MM.1S (cell line): Measurements from ENCODE around the gene VPS4A.

Source experiments
- DNase-seq: peaks from one replicate; pipeline ENCODE4 v3.0.0-alpha.2; 2015
- H2AFZ ChIP-seq: fragments of 300-600 bp; sonication (generic); 2 replicates; pipeline ENCODE4 v1.6.0; 2016; ENCODE audit warnings: antibody characterized with exemption, low read length
- H3F3A ChIP-seq: fragments of 300-600 bp; sonication (generic); 2 replicates; pipeline ENCODE4 v1.6.1; 2016; ENCODE audit warnings: mild to moderate bottlenecking, antibody characterized with exemption, low read length, moderate library complexity, mixed read lengths; ENCODE audit not compliant: insufficient read depth
- H3K27ac ChIP-seq: fragments of 300-600 bp; sonication (generic); 2 replicates; pipeline ENCODE4 v1.5.1; 2016; ENCODE audit warnings: mild to moderate bottlenecking, low read length
- H3K27me3 ChIP-seq: fragments of 300-600 bp; sonication (generic); replicated peaks from 2 replicates; pipeline ENCODE4 v1.6.0; 2016; ENCODE audit warnings: low read length; ENCODE audit not compliant: insufficient read depth
- H3K36me3 ChIP-seq: fragments of 300-600 bp; sonication (generic); replicated peaks from 2 replicates; pipeline ENCODE4 v1.6.1; 2016; ENCODE audit warnings: mild to moderate bottlenecking, low read length, mixed read lengths; ENCODE audit not compliant: insufficient read depth
- H3K4me1 ChIP-seq: fragments of 300-600 bp; sonication (generic); 2 replicates; pipeline ENCODE4 v1.6.1; 2016; ENCODE audit warnings: low read length, mixed read lengths
- H3K4me2 ChIP-seq: fragments of 300-600 bp; sonication (generic); 2 replicates; pipeline ENCODE4 v1.6.0; 2016; ENCODE audit warnings: low read depth, low read length
- H3K4me3 ChIP-seq: fragments of 300-600 bp; sonication (generic); 2 replicates; pipeline ENCODE4 v1.5.1; 2016; ENCODE audit warnings: low read length, mixed read lengths
- H3K79me2 ChIP-seq: fragments of 300-600 bp; sonication (generic); 2 replicates; pipeline ENCODE4 v1.6.1; 2016; ENCODE audit warnings: mixed run types, low read length, mixed read lengths
- H3K9ac ChIP-seq: fragments of 300-600 bp; sonication (generic); 2 replicates; pipeline ENCODE4 v1.6.1; 2016; ENCODE audit warnings: low read length, mixed read lengths
- H3K9me2 ChIP-seq: fragments of 300-600 bp; sonication (generic); replicated peaks from 2 replicates; pipeline ENCODE4 v1.6.1; 2016; ENCODE audit warnings: mild to moderate bottlenecking, low read length, mixed read lengths; ENCODE audit not compliant: insufficient read depth
- H3K9me3 ChIP-seq: fragments of 300-600 bp; sonication (generic); replicated peaks from 2 replicates; pipeline ENCODE4 v1.6.1; 2016; ENCODE audit warnings: mild to moderate bottlenecking, low read length, mixed read lengths; ENCODE audit not compliant: insufficient read depth
- H4K20me1 ChIP-seq: fragments of 300-600 bp; sonication (generic); 2 replicates; pipeline ENCODE4 v1.6.1; 2016; ENCODE audit warnings: mild to moderate bottlenecking, low read length, moderate library complexity, mixed read lengths; ENCODE audit not compliant: insufficient read depth
- CTCF ChIP-seq: fragments of 300-600 bp; sonication (generic); IDR thresholded peaks from 2 replicates; pipeline ENCODE4 v1.5.1; 2016; ENCODE audit warnings: antibody characterized with exemption, low read length, mixed read lengths
- EZH2 ChIP-seq: fragments of 300-600 bp; sonication (generic); optimal IDR thresholded peaks from 2 replicates; pipeline ENCODE3; 2017; ENCODE audit warnings: low read depth, mild to moderate bottlenecking, antibody characterized with exemption, low read length, mixed read lengths
- EZH2phosphoT487 ChIP-seq: fragments of 300-600 bp; sonication (generic); IDR thresholded peaks from 2 replicates; pipeline ENCODE4 v1.6.1; 2018; ENCODE audit warnings: antibody characterized with exemption, low read length

VPS4A gene

GRCh38 chr16:69319826-69320739, 8.9 kb downstream of the VPS4A start:
- H3K4me2 ChIP-seq = no peak overlapping the region
- no peak for DNase-seq
- H3K4me3 ChIP-seq = no peak overlapping the region
- H3K4me1 ChIP-seq = no peaks in the 10 kb centered on the region
- H3K27me3 ChIP-seq = no peaks in the 10 kb centered on the region
- H3F3A ChIP-seq = no peaks in the 10 kb centered on the region; the same call in 1 of the 2 replicates
- no peaks in the 10 kb centered on the region for H3K9me3 ChIP-seq
- TF ChIP-seq EZH2 = no peak
- no peak for TF ChIP-seq EZH2phosphoT487
- TF ChIP-seq CTCF = no peak
- no peak overlapping the region for H3K27ac ChIP-seq
- no peak overlapping the region for H3K9ac ChIP-seq
- H2AFZ ChIP-seq = no peak overlapping the region
- peaks cover 29% of the 10 kb centered on the region for H3K36me3 ChIP-seq
- peaks cover 67% of the 10 kb centered on the region for H3K79me2 ChIP-seq
- no peaks in the 10 kb centered on the region for H3K9me2 ChIP-seq
- H4K20me1 ChIP-seq = no peaks in the 10 kb centered on the region; the same call in 1 of the 2 replicates

GRCh38 chr16:69320740-69321073, 9.6 kb downstream of the VPS4A start:
- Histone ChIP-seq H3K9me3 (no peaks in the 10 kb centered on the region), H3K4me2 (no peak overlapping the region), H3K27me3 (no peaks in the 10 kb centered on the region), H4K20me1 (no peaks in the 10 kb centered on the region; the same call in 1 of the 2 replicates), H3F3A (no peaks in the 10 kb centered on the region; the same call in 1 of the 2 replicates), H2AFZ (no peak overlapping the region), H3K4me1 (no peaks in the 10 kb centered on the region), H3K9me2 (no peaks in the 10 kb centered on the region), H3K36me3 (peaks cover 30% of the 10 kb centered on the region), H3K79me2 (peaks cover 66% of the 10 kb centered on the region), H3K4me3 (no peak overlapping the region), H3K27ac (no peak overlapping the region), H3K9ac (no peak overlapping the region)
- no peak for DNase-seq
- TF ChIP-seq CTCF (no peak), EZH2phosphoT487 (no peak), EZH2 (no peak)

GRCh38 chr16:69321080-69321479, 9.9 kb downstream of the VPS4A start:
- H3K79me2 ChIP-seq = peaks cover 66% of the 10 kb centered on the region
- peaks cover 33% of the 10 kb centered on the region for H3K36me3 ChIP-seq
- no peaks in the 10 kb centered on the region; the same call in 1 of the 2 replicates for H4K20me1 ChIP-seq
- no peak overlapping the region for H3K4me3 ChIP-seq
- H3F3A ChIP-seq = no peaks in the 10 kb centered on the region; the same call in 1 of the 2 replicates
- no peak for DNase-seq
- TF ChIP-seq EZH2phosphoT487 (no peak), EZH2 (no peak), CTCF (no peak)
- H3K9ac ChIP-seq = no peak overlapping the region
- no peaks in the 10 kb centered on the region for H3K4me1 ChIP-seq
- no peaks in the 10 kb centered on the region for H3K27me3 ChIP-seq
- no peak overlapping the region for H3K27ac ChIP-seq
- H3K9me3 ChIP-seq = no peaks in the 10 kb centered on the region
- no peak overlapping the region for H2AFZ ChIP-seq
- H3K9me2 ChIP-seq = no peaks in the 10 kb centered on the region
- H3K4me2 ChIP-seq = no peak overlapping the region
